GM12801 (cell line): ENCODE measurements around the gene CENPV.

Experiments used
- TF ChIP-seq, protein P1 (sequence below): IDR thresholded peaks from one replicate; pipeline ENCODE4 v1.5.1; 2011; ENCODE audit warnings: control low read depth; ENCODE audit not compliant: insufficient read length; ENCODE audit errors: extremely low read depth

The CENPV gene

DNA sequence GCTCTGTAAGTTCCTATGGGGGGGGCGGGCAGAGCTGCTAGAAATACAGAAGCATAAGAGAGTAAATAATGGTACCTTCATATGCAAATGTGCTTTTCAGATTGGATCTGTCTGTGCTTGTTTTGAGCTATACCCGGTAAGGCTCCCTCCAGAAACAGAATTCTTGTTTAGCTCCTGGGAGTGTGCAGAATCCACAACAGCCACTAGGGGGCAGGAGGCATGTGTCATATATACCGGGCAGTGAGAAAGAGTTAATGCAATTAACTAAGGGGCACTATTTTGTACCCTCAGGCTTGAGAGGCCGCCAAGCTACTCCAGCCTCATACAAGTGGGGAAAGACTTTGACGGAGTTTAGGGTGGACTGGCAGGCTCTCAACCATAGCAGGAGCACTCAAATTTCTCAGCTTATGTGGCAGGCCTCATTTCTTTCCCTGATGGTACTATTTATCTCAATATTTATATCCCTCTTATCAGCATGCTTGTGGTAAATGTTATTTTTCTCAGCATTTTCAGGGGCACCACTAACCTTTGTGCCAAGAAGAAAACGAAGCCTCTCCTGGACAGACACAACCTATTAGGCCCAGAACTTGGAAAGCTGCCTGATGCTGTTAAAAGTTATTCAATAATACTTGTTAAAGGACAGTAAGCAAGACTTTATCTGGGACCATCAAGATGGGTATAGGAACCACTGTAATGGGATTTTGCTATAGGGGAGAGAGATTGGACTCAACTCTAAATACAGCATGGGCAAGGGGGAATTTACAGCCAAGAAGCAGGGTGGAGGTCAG is 10.7 kb upstream of the CENPV start:
- TF ChIP-seq, protein P1, sequence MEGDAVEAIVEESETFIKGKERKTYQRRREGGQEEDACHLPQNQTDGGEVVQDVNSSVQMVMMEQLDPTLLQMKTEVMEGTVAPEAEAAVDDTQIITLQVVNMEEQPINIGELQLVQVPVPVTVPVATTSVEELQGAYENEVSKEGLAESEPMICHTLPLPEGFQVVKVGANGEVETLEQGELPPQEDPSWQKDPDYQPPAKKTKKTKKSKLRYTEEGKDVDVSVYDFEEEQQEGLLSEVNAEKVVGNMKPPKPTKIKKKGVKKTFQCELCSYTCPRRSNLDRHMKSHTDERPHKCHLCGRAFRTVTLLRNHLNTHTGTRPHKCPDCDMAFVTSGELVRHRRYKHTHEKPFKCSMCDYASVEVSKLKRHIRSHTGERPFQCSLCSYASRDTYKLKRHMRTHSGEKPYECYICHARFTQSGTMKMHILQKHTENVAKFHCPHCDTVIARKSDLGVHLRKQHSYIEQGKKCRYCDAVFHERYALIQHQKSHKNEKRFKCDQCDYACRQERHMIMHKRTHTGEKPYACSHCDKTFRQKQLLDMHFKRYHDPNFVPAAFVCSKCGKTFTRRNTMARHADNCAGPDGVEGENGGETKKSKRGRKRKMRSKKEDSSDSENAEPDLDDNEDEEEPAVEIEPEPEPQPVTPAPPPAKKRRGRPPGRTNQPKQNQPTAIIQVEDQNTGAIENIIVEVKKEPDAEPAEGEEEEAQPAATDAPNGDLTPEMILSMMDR = peak; percentile 51

DNA sequence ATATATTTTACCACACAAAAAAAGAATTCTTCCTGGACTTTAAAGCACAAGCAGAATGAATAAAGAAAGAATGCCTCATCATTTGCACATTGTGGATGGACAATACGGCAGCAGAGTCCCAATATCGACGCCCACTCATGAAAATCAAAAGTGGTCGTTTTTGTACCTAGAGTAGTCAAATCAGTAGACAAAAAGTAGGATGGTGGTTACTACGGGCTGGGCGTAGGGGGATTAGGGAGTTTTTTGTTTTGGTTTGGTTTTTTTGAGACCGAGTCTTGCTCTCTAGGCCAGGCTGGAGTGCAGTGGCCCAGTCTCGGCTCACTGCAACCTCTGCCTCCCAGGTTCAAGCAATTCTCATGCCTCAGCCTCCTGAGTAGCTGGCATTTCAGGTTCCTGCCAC is 8.6 kb upstream of the CENPV start:
- TF ChIP-seq, protein P1 = no peak

DNA sequence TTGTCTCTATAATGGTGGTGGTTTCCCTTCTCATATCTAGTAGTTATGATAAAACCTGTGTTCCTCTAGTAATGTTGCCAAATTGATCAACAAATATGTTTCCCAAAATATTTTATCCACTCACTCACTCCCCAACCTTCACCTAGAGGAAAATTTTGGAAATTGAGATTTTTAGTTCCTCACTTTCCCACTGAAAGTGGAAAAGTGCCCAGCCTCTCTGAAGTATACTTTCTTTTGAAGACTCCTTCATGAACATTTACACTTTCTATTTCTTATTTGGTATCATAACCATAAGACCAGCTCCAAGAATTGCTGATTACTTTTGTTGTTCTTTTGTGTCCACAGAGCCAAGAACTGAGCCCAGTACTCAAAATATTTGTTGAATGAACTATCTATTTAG is 5.1 kb upstream of the CENPV start:
- TF ChIP-seq, protein P1 = no peak

DNA sequence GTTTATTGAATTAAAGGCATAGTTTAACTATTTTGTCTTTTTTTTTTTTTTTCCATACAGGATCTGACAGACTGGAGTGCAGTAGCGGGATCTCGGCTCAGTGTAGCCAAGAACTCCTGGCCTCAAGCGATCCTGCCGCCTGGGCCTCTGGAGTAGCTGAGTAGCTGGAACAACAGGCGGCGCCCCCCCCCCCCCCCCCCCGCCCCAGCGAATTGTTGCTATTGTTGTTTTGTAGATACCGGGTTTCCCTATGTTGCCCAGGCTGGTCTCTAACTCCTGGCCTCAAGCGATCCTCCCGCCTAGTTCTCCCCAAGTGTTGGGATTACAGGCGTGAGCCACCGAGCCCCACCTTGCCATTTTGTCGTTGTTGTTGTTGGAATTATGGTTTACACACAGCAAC is 1.3 kb upstream of the CENPV start:
- TF ChIP-seq, protein P1 = no peak

DNA sequence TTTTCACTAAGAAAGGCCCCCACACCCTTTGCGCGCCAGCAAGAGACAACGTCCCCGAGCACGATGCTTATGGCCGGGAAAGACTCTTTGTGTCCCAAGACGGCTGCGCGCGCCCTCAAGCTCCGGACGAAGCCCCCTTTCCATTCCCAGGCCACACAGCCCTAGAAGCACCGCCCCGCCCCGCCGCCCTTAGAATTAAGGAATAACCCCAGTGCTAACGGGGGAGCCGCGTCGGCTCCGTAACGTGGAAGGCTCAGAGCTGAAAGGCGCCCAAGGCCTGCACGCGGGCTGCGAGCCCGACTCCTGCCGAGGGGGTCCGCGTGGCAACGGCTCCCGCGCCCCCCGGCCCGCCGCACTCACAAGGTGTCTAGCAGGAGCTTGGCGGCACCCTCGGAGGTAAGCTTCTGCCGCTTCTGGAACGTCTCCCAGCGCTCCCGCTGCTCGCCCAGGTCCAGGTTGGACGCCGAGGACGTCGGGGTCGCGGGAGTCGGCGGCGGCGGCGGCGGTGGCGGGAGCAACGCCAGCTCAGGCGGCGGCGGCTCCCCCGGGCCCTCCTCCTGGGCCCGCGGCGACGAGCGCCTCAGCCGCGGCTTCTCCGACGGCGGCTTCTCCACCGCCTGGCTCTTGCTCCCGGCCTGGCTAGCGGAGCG is 477 bp downstream of the CENPV start:
- TF ChIP-seq, protein P1 = no peak

DNA sequence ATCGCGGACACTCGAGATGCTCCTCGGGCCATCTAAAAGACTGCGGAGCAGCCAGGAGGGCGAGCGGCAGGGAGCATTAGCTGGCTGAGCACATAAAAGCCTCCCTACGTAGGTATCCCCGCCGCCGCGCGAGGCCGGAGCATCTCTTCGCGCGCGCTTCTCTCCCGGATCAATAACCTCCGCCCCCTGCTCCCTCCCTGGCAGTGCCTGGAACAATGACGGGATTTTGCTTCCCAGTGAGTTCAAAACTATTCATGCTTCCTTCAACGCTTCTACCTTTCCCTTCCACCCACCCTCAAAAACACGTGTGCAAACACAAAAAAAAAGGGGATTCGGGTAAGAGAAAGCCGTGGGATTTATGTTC is 984 bp downstream of the CENPV start:
- TF ChIP-seq, protein P1 = no peak

DNA sequence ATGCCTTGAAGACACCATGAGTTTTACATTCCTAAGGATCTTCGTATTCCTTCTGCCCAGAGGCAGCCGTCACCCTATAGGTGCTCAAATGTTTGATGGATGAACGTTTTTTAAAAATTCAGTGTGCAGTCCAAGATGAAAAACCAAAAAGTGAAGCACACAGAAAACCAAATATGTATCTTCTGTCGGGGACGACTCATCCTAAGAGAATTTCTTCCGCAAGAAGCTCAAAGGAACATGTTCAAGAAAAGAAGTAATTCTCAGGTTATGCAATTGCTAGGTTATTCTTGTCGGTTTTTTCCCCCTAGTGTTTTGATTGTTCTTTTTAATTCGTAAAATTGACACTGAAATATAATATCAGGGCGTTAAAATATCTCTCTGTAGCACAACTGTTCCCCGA is 1.4 kb downstream of the CENPV start:
- TF ChIP-seq, protein P1 = no peak
